Retinal pigment epithelial cell (primary cell): ENCODE measurements around the gene PABPN1L.

Experiments
- DNase-seq: peaks from one replicate; pipeline ENCODE4 v3.0.0-alpha.2; 2010; ENCODE audit warnings: low read depth
- H3K4me3 ChIP-seq: 2 replicates; pipeline ENCODE4 v1.5.1; 2011; ENCODE audit warnings: mild to moderate bottlenecking, low read length, control low read depth, moderate library complexity
- CTCF ChIP-seq: conservative IDR thresholded peaks from 2 replicates; pipeline ENCODE4 v1.5.1; 2011; ENCODE audit warnings: low read depth, low read length, control low read depth, inconsistent platforms

Gene PABPN1L

GRCh38 chr16:88839026-88839529, 27.4 kb downstream of the PABPN1L start:
- no peak for TF ChIP-seq CTCF

GRCh38 chr16:88838566-88838965, 27.9 kb downstream of the PABPN1L start:
- no peak for TF ChIP-seq CTCF
- no peak for DNase-seq
- no peak overlapping the region for H3K4me3 ChIP-seq

More at GRCh38 chr16:88839026-88839529, 27.4 kb downstream of the PABPN1L start:
- DNase-seq, result no peak
- no peak overlapping the region for H3K4me3 ChIP-seq

GRCh38 chr16:88837806-88838205, 28.7 kb downstream of the PABPN1L start:
- no peak for DNase-seq
- no peak overlapping the region for H3K4me3 ChIP-seq
- no peak for TF ChIP-seq CTCF

GRCh38 chr16:88836791-88837190, 29.7 kb downstream of the PABPN1L start:
- no peak overlapping the region for H3K4me3 ChIP-seq
- DNase-seq, result no peak
- no peak for TF ChIP-seq CTCF

GRCh38 chr16:88835818-88836217, 30.6 kb downstream of the PABPN1L start:
- no peak overlapping the region for H3K4me3 ChIP-seq
- no peak for TF ChIP-seq CTCF

GRCh38 chr16:88835383-88835782, 31.1 kb downstream of the PABPN1L start:
- no peak for DNase-seq
- TF ChIP-seq CTCF, result no peak
- H3K4me3 ChIP-seq, result no peak overlapping the region

More at GRCh38 chr16:88835818-88836217, 30.6 kb downstream of the PABPN1L start:
- no peak for DNase-seq

GRCh38 chr16:88834670-88835069, 31.8 kb downstream of the PABPN1L start:
- H3K4me3 ChIP-seq, result no peak overlapping the region
- DNase-seq, result no peak
- no peak for TF ChIP-seq CTCF
